Hippocampal formation (tissue), 2 donors: ENCODE measurements around the gene ELOVL4.

Source experiments
- DNase-seq, 2 donors: peaks; one replicate each; lab custom pipeline; 2025; lab: John Stamatoyannopoulos, UW

The ELOVL4 gene

DNA sequence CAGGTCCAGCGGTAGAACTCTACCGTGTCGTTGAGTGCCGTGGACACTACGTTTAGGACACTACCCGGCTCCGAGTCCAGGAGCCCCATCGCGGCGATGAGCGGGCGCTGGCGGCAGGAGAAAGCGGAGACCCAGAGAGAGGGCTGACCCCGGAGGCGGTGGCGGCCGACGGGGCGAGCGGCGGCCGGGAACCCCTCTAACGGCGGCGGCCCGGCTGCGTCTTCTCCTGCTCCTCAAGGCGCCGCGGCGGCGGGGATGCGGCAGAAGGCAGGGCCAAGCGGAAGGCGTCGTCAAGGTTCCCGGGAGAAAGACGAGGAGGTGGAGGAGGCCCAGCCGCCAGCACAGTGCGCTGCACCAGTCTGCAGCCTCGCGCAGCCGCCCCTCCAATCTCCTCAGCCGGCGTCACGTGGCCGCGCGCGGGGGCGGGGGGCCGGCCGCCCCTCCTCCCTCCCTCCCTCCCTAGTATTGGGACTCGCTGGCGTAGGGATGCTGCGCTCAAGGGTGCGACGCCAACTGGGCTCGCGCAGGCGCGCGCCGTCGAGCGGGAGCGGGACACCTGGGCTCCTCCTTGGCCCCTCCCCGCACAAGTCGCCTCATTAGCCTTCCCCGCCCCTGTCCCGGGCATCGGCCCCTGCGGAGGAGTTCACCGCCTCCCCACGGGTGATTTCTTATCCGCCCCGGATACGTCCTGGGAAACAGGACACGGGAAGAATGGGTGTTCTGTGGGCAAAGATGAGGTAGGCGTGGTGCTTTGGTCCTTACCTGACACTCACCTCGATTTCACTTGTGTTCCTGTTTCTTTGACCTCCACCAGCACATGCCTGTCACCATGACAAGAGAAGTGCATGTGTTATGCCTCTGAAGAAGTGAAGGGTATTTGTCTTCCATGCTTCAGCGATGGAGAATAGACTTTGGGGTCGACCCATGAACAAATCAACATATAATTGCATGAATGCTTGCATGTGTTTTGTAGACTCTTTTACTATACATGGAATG is at the start of gene ELOVL4:
Gene ELOVL4 (minus strand): TSS at position 363 of the 996 bp plus-strand sequence. CDS start 274 bp downstream, at position 89.
- DNase-seq, result peak; percentile 53 to 78

DNA sequence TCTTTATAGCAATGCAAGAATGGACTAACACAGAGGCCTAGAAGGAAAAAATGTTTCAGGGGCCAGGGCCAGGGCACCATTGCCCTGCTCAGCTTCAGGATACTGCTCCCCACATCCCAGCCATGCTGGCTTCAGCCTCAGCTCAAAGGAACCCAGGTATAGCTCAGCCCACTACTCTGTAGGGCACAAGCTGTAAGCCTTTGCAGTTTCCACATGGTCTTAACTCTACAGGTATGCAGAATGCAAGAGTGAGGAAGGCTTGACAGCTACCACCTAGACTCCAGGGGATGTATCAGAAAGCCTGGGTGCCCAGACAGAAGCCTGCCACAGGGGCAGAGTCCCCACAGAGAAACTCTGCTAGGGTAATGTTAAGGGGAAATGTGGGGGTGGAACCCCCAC is 46.6 kb upstream of the ELOVL4 start:
- no peak for DNase-seq

- no peak for DNase-seq
These were observed 45.9 kb upstream of the ELOVL4 start for GRCh38 chr6:79993012-79993910.

- DNase-seq, result no peak
These were observed 42.3 kb upstream of the ELOVL4 start for GRCh38 chr6:79989641-79990040.

DNA sequence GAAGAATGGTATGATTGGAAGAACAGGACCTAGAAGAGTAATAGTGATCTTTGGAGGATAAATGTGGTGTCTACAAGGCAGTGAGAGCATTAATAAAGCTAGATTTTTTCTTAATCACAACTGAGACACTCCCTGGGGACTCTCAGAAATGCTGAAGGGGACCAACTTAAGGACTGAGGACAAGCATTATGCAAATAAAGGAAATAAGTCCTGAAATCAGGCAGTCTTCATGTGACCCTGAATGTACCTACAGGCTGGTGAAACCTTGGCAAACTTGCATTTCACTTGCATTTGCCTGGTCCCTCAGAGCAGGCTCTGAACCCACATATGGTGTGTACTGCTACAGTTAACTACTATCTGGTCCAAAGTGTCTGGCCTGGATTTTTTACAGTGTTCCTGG is 37.8 kb upstream of the ELOVL4 start:
- DNase-seq, result no peak

DNA sequence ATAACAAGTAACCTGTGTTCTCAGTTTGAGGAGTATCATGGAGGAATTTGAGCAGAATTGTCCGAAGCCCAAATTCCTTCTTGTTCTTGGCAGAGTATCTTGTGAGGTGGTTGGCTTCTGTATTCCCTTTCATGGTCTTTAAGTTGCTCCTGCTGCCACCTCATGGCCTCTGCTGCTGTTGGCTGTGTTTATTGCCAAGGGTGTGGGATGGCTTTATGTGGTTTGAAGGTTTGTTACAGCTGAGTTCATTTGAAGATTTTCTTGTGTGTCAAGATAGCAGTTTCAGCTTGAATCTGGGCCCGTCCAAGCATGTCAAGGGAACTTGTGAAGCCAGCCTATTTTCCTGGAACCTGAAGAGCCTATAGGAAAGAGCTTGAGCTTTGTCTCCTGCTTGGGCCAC is 36.9 kb upstream of the ELOVL4 start:
- no peak for DNase-seq

DNA sequence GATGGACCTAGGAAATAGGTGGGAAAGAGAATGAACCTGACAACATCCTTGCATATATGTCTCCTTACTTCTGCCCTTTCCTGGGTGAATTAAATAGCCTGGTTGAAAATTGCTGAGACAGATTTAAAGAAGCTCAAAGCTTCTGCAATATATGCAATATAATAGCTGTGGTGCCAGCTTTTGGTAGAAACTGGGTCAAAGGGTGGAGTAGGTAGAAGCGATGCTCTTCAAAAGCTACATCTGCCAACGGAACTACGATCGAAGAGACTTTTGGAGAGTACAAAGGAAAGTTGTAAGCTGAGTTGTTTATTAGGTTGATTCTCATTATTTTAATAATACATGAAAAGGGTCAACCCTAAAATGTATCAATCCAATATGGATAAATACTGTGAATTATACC is 34.3 kb upstream of the ELOVL4 start:
- DNase-seq, result no peak

GRCh38 chr6:79971193-79971592 is 23.8 kb upstream of the ELOVL4 start:
- DNase-seq, result no peak

DNA sequence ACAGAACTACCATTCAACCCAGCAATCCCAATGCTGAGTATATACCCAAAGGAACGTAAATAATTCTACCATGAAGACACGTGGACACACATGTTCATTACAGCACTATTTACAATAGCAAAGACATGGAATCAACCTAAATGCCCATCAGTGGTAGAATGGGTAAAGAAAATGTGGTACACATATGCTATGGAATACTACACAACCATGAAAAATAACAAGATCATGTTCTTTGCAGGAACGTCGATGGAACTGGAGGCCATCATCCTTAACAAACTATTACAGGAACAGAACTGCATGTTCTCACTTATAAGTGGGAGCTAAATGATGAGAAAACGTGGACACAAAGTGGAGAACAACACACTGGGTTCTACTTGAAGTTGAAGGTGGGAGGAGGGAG is 22.4 kb upstream of the ELOVL4 start:
- no peak for DNase-seq

GRCh38 chr6:79967178-79967577 is 19.8 kb upstream of the ELOVL4 start:
- DNase-seq, result no peak

GRCh38 chr6:79964607-79965081 is 17.3 kb upstream of the ELOVL4 start:
- DNase-seq, result no peak

GRCh38 chr6:79954849-79955248 is 7.5 kb upstream of the ELOVL4 start:
- no peak for DNase-seq

GRCh38 chr6:79949233-79949632 is 1.9 kb upstream of the ELOVL4 start:
- peak; percentile 13 to 23 for DNase-seq

DNA sequence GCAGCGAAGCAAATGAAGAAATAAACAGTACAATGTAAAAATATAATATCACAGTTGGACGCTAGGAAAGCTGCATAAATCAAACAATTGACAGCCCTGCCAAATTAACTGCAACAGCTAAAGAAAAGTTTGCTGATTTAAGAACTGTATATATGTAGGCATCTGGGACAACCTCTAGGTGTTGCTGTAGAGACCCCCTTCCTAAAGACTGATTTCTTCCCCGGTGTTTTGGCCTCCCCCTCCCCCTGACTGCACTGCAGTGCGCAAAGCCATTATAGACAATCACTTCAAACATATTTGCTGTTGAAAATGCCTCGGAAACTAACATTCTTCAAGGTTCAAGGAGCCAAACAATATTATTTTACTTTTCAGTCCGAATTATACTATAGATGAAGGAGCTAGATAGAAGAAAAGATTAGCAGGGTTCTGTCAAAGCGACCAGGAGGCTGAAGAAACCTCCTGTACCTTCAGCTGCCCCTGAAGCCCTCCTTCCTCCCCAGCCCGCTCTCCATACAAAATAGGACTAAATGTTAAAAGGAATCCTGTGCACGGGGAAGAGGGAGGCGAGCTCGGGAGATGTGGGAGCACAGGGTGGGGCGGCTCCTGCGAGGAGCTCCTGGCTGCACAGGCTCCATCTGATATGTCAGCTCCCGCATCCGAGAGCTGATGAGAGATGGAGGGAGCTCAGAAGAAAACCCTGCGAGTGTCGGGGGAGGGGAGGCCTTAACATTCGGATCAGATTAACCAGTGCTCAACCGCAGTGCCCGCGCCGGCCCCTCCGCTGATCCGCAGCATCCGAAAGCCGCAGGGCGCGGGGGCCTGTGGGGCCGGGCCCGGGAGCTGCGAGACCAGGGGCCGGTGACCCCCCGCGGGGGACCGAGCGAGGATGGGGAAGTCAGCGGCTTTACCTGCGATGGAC is 822 bp downstream of the ELOVL4 start:
- DNase-seq, result peak; percentile 32 to 37

DNA sequence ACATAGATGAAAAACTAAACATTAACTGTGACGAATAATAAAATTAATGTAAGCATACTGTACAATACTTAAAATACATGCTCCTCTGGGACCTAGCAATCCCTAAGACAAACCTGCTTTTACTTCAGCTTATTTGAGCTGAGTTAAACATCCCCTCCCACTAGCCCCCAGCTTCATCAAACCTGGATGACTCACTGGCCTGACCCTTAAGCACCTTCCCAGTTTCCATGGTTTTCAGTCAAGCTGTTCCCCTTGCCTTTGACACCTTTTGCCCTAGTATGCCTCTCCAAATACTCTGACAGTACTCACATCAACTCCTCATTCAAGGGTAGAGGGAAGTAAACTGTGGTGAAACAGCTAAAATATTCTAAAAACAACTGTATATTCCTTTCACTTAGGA is 4.2 kb downstream of the ELOVL4 start:
- DNase-seq, result no peak

DNA sequence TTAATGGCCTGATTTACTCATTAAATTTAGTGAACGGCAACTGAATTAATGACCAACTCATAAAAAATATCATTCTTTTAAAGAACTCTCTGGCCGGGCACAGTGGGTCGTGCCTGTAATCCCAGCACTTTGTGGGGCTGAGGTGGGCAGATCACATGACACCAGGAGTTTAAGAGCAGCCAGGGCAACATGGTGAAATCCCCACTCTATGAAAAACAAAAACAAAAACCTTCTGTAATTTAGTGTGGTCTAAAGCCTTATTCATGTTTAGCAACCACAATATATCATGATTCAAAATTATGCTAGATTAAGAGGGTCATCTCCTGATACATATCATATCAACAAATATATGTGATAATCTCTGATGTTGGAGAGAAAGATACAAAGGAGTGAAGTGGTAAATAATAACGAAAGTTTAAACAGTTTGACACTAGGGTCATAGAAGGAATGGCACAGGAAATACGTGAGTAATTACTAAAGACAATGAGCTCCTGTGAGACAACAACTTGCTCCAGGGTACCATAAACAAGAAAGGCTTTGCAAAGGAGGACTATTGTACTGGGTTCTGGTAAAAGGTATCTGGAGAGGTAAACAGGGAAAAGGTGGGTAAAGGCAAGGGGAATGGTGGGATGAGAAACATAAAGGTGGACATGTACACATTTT is 5.7 kb downstream of the ELOVL4 start:
- DNase-seq, result no peak

- no peak for DNase-seq
These were observed 18.8 kb downstream of the ELOVL4 start for GRCh38 chr6:79928478-79928998.

DNA sequence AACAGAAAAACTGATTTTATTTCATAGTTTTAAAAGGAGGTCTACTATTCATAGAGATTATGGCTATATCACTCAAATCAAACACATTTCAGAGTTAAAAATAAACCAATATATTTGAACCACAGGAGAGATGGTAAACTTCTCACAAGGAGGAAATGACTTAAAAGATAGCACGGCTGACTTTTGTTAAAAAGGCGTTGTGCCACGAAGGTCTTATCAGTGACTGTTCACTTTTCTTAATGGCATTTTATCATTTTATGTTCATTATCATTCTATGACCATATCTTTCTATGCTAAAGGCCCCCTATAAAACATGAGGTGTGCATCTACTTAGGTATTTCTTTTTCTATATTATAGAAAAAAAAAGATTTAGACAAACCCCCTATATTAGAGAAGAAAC is 19.6 kb downstream of the ELOVL4 start:
- DNase-seq, result no peak

- no peak for DNase-seq
These were observed 24.1 kb downstream of the ELOVL4 start for GRCh38 chr6:79923270-79923669.

DNA sequence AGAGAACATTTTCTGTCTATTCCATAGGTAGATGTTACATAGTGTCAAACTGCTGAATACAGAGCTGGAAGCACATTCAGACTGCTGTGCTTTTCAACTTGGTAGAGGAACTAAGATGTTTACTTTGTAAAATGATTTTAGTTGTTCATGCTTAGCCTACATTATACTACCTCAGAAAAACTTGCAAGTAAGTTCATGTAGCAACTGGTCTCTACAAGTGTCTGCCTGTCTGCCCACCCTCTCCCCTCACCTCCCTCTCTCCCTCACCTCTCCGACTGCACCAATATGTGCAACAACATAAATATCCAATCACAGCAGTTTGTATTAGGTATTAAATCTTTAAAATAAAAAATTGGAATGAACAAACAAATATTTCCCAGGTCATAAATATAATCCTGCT is 25.3 kb downstream of the ELOVL4 start:
- DNase-seq, result no peak

- no peak for DNase-seq
These were observed 34.0 kb downstream of the ELOVL4 start for GRCh38 chr6:79913369-79913768.
